Activated CD4-positive, CD25-positive, alpha-beta regulatory T cell treated with anti-CD3 and anti-CD28 coated beads, Interleukin-2, amount 50 U/mL, for 24 hours (primary cell): ENCODE data around the gene PARD3B.

Experiments
- ATAC-seq, 2 donors: fragments of 150-1000 bp; cut with Tn5 transposase; one replicate each; pipeline ENCODE4 v1.10.0; 2021; ENCODE audit warnings: mild to moderate bottlenecking in 1 of 2, moderate library complexity in 1 of 2

Gene PARD3B

DNA sequence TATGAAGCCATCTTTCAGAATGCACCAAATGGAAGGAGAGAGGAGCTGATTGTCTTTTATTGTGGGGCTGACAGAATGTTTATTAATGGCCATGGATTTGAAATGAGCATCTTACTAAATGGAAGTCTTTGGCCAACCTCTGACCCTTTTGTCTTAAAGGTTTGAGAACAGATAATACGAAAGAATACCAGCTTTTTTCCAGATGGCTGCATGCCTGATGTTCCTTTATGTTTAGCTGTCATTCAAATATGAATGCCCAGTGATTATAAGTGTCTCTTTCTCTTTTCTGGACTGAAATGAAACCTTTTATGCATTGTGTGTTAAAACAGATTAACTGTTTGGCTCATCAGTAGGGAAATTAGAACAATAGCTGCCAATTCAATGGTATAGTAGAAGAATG lies 46.0 kb downstream of the PARD3B start:
- no peak for ATAC-seq

DNA sequence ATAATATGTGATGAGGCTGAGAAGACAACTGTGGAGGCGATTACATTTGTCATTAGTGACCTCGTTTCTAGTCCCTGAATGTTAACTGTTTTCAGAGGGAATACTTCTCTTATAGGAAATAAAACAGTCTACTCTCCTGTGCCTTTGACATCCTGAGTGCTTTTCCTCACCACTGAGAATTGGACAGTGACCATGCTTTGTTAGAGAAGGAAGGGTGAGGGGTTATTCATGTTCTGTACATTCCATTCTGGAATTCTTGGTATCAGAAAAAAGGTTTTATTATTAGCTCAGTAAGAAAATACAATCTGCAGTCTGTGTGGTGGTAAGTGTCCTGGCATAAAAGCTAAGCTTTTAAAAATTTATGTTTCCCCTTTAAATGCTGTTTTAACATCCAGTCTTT lies 58.8 kb downstream of the PARD3B start:
- no peak for ATAC-seq

- ATAC-seq = no peak
Measured at GRCh38 chr2:204608237-204608939, 63.1 kb downstream of the PARD3B start.

DNA sequence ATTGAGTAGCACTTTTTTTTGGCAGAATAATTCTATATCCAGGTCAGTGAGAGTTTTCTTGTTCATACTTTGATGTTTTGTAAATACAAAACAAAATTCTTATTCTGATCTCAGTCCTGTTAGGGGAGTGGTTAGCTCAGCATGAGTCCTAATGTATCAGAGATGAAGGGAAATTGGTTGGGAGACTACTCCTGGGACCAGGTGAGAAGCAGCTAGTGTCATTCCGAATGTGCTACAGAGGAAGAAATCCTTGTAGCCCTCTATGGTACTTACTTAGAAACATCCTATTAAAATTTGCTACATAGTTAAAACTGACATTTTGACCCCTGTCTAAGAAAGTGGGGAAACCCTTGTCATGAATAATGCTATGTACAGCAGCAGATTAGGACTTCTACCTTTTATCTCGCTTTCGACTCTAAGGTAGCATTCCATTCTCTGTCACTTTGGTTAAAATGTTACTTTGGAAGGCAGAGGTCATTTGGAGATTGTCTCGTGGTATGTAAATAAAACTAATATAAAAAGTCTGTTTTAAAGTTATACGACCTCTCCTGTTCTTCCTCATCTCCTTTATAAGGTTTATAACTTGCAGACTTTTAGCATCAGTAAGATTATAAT lies 65.8 kb downstream of the PARD3B start:
- ATAC-seq = no peak

DNA sequence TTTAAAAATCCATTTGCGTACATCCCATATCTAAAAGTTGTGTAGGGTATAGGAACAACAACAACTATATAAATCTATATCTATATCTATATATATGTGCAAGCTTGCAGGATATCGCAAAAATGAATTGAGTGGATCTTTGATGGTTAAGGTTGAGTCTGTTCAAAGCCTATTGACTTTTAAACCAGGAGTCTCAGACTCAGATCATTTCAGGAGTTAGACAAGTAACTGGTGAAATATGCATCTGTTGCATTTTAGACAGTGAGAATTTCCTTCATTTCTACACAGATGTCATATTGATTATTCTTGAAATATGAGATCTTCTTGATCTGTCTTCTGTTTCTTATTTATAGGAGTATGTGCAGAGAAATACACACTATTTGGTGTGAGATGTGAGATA lies 66.5 kb downstream of the PARD3B start:
- no peak for ATAC-seq

GRCh38 chr2:204613635-204614034 lies 68.4 kb downstream of the PARD3B start:
- ATAC-seq = no peak

DNA sequence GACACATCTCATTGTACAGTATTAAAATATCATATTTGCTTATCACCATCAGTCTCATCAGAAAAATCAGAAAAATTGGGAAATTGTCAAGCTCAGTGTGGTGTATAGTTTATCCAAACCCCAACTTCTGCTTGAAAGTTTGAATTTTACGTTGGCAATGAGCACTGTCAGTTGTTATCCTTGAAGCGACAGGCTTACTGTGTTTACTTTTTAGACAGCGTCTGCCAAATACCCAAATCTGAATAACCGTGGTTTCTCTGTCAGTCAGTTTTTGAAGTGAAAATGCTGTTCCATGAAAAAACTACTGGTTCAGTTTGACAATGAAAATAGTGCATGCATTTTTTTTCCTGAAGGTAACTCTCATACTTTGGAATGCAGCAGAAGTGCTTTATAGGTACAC lies 70.2 kb downstream of the PARD3B start:
- ATAC-seq = no peak

DNA sequence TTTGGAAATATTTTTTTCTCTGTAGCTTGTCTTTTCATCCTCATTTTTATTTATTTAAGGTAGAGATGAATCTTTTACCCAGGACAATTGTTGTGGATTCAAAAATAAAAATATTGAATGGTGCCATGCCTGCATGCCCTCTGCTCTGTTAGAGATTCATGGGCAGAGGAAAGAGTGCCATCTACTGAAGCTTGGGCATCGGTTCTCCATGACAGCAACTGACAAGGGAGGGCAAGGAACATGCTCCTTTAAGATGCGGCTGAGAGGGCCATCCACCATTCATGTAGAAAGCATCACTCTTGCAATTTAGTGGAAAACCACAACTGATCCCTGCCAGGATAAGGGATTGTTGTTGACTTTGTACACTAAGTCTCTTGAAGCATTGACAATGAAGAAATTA lies 79.9 kb downstream of the PARD3B start:
- ATAC-seq = no peak

GRCh38 chr2:204628926-204629712 lies 83.8 kb downstream of the PARD3B start:
- no peak for ATAC-seq

DNA sequence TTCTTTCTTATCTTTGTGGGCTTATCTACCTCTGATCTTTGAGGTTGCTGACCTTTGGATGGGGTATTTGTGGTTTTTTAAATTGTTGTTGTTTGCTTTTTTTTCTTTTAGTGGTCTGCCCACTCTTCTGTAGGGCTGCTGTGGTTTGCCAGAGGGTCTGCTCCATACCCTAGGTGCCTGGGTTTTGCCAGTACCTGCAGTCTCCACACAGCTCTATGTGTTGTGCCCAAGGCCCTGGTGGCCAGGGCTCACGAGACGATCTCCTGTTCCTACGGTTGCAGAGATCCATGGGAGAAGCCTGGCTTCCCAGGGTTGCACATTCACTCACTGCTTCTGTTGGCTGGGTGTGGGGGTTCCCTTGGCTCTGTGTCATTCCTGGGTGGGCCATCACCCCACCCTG lies 87.1 kb downstream of the PARD3B start:
- no peak for ATAC-seq

DNA sequence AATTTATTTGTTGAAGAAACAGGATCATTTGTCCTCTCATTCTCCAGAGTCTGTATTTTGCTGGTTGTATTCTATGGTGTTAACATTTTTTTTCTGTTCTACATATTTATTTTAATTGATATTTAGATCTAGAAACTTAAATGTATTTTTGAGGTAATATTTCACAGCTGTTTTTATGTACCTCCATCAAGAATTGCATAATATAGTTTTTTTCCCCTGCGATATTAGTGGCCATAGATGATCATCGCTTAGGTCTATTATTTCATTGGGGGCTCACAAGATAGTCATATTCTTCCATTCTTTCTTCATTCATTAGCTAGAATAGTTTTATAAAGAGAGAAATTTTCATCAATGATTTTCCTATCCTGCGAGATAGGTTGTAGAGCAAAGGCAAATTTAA lies 89.3 kb downstream of the PARD3B start:
- no peak for ATAC-seq

DNA sequence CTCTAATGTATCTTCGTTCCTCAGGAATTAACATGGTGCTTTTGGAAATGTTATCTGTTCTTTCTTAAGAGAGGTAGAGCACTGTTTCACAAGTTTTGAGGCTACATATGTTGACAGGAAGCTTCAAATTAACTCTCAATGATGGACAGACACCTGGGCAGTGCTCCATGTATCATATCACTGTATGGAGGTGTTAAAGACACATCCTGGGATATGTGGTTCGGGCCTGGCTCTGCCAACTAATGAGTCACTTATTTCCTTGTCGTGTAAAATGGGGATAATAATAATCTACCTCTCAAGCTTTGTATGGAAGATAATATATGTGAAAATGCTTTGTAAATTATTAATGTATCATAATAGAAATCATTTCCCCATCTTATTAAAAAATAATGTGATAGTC lies 90.2 kb downstream of the PARD3B start:
- no peak for ATAC-seq

- ATAC-seq = no peak
Measured at GRCh38 chr2:204638471-204639194, 93.4 kb downstream of the PARD3B start.

- ATAC-seq = no peak
Measured at GRCh38 chr2:204643326-204643725, 98.1 kb downstream of the PARD3B start.

GRCh38 chr2:204645018-204645773 lies 99.9 kb downstream of the PARD3B start:
- no peak for ATAC-seq

DNA sequence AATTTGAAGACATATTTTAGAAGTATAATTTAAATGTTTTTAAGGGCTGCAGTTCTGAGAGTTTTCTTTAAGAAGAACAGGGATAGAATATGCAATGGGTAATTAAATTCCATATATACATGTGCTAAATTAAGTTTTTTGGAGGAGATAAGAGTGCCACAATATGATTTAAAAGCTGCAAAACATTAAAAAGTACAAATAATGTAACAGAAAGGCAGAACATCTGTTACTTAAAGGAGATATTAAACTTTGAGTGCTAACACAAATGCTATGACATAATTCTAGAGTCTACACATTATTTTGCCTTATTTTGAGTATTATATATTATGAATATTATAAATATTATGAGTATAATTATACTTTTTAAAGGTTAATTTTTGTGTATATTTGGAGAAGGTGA lies 102.4 kb downstream of the PARD3B start:
- no peak for ATAC-seq

GRCh38 chr2:204650611-204651010 lies 105.3 kb downstream of the PARD3B start:
- ATAC-seq = no peak

DNA sequence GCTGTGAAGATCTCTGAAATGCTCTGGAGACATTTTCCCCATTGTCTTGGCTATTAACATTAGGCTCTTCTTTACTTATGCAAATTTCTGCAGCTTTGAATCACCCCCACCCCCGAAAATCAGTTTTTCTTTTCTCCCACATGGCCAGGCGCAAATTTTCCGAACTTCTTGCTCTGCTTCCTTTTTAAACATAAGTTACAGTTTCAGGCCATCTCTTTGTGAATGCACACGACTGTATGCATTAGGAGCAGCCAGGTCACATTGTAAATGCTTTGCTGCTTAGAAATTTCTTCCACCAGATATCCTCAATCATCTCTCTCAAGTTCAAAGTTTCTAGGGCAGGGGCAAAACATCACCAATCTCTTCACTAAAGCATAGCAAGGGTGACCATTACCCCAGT lies 106.8 kb downstream of the PARD3B start:
- no peak for ATAC-seq

- ATAC-seq = no peak
Measured at GRCh38 chr2:204654669-204655068, 109.4 kb downstream of the PARD3B start.

DNA sequence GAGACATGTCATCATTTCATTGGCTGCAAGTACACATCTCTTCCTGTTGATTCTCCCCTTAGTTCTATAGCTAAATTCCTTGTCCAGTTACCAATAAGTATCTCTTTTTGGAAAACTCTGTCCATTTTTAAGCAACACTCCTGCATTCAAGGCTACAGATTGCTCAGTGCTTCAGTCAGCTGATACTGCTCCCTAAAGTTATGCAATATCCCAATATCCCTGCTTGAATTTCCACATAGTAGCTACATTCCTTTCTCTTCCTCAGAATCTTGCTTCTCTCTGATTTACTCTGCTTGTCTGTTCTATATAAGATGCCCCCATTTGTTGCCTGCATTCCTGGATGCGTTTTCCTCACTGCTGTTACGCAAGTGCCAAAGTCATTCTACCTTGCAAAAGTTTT lies 109.8 kb downstream of the PARD3B start:
- ATAC-seq = no peak

- ATAC-seq = no peak
Measured at GRCh38 chr2:204655626-204656025, 110.4 kb downstream of the PARD3B start.

DNA sequence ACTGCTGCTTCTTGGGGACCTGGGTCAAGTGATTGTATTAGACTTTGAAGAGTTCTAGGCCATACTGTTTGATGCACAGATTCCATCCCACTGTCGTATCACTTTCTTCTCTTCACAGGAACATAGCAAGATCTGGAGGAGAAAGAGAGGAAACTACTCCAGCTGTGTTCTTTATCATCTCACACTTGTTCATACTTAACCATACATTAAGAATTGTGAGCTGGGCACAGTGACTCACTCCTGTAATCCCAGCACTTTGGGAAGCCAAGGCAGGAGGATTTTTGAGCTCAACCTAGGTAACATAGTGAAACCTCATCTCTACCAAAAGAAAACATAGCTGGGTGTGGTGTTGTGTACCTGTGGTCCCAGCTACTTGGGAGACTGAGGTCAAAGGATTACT lies 111.7 kb downstream of the PARD3B start:
- ATAC-seq = no peak

GRCh38 chr2:204662956-204663355 lies 117.7 kb downstream of the PARD3B start:
- ATAC-seq = no peak
